HepG2 (cell line): ENCODE results near the gene MT1M. TPM values are rescaled to one million over a fixed set of nuclear protein-coding genes. Genes with fewer than 3 reads are reported as not detected.
A peak's percentile ranks its signal among the peaks of the same experiment; 100 is the strongest.

Experiments
- ARNT2 ChIP-seq: sonication (generic); formaldehyde crosslinking; IDR thresholded peaks from 2 replicates; pipeline ENCODE4 v1.8.0; 2022; ENCODE audit warnings: mild to moderate bottlenecking, low read depth, missing genetic modification reagents, moderate library complexity
- BATF2 ChIP-seq: sonication (generic); formaldehyde crosslinking; IDR thresholded peaks from 2 replicates; pipeline ENCODE4 v1.8.0; 2022; ENCODE audit warnings: mild to moderate bottlenecking, missing genetic modification reagents, moderate library complexity
- DMAP1 ChIP-seq: IDR thresholded peaks from 2 replicates; pipeline ENCODE4 v1.6.1; 2016
- FOXP4 ChIP-seq: sonication (generic); formaldehyde crosslinking; IDR thresholded peaks from 2 replicates; pipeline ENCODE4 v1.4.0; 2020; ENCODE audit warnings: missing genetic modification reagents
- IRX3 ChIP-seq: sonication (generic); formaldehyde crosslinking; IDR thresholded peaks from 2 replicates; pipeline ENCODE4 v1.8.1; 2023; ENCODE audit warnings: mild to moderate bottlenecking, low read depth, missing genetic modification reagents, borderline replicate concordance
- KDM3A ChIP-seq: IDR thresholded peaks from 2 replicates; pipeline ENCODE4 v1.6.1; 2018; ENCODE audit warnings: low read depth, missing compliant biosample characterization
- MLX ChIP-seq: IDR thresholded peaks from 2 replicates; pipeline ENCODE4 v1.6.1; 2016
- NFE2L1 ChIP-seq: sonication (generic); formaldehyde crosslinking; IDR thresholded peaks from 2 replicates; pipeline ENCODE4 v1.4.0; 2020; ENCODE audit warnings: missing genetic modification reagents, mild to moderate bottlenecking, borderline replicate concordance
- POLR2AphosphoS5 ChIP-seq: IDR thresholded peaks from 2 replicates; pipeline ENCODE4 v1.6.1; 2012; ENCODE audit warnings: low read depth, low read length
- UBTF ChIP-seq: sonication (generic); formaldehyde crosslinking; IDR thresholded peaks from 2 replicates; pipeline ENCODE4 v1.4.0; 2020; ENCODE audit warnings: mild to moderate bottlenecking, missing genetic modification reagents
- ZFY ChIP-seq: sonication (generic); formaldehyde crosslinking; IDR thresholded peaks from 2 replicates; pipeline ENCODE4 v1.4.0; 2020; ENCODE audit warnings: missing genetic modification reagents
- ZKSCAN8 ChIP-seq: IDR thresholded peaks from 2 replicates; pipeline ENCODE4 v1.6.1; 2016; ENCODE audit warnings: borderline replicate concordance, missing genetic modification reagents, missing compliant biosample characterization
- ZNF260 ChIP-seq: sonication (generic); formaldehyde crosslinking; IDR thresholded peaks from 2 replicates; pipeline ENCODE4 v1.4.0; 2020; ENCODE audit warnings: missing genetic modification reagents, low read depth, mild to moderate bottlenecking, borderline replicate concordance
- ZNF687 ChIP-seq: sonication (generic); formaldehyde crosslinking; IDR thresholded peaks from 2 replicates; pipeline ENCODE4 v1.5.1; 2020; ENCODE audit warnings: mild to moderate bottlenecking, missing genetic modification reagents, moderate library complexity
- ZNF788 ChIP-seq: sonication (generic); formaldehyde crosslinking; IDR thresholded peaks from 2 replicates; pipeline ENCODE4 v1.5.0; 2020; ENCODE audit warnings: mild to moderate bottlenecking, missing genetic modification reagents, borderline replicate concordance
- ZNF790 ChIP-seq: sonication (generic); formaldehyde crosslinking; IDR thresholded peaks from 2 replicates; pipeline ENCODE4 v1.8.0; 2022; ENCODE audit warnings: missing genetic modification reagents, mild to moderate bottlenecking, borderline replicate concordance
- polyA plus RNA-seq, 8 experiments: library from polyadenylated mRNA; depleted of rRNA in 3 of 8; stranded (reverse) in 7 of 8; unstranded in 1 of 8; fragments of >200 nt; fragmentation: Illumina TruSeq in 4 of 8; extraction: Trizol in 4 of 8; gene quantifications; 2 replicates each; pipeline versions ENCODE4 v1.2.1 to v1.2.3, GENCODE V29; 2011 to 2016; ENCODE audit warnings: low read depth in 4 of 8, missing spikeins in 1 of 8, mixed read lengths in 1 of 8; ENCODE audit not compliant: insufficient read depth in 1 of 8
- total RNA-seq, 5 experiments: library from RNA; depleted of rRNA; stranded (reverse); fragments of >200 nt; fragmentation: Illumina TruSeq; extraction: Trizol; gene quantifications; 2 replicates each; pipeline ENCODE4 v1.2.3, GENCODE V29; 2016; ENCODE audit warnings: low read depth in 1 of 5

MT1M gene
- total and polyA plus RNA-seq, 2 of the 13 experiments (the other 11 are each of a cell fraction or from before 2014, with no cell fraction given) = 4.6 TPM; not detected in 1

- TF ChIP-seq NFE2L1 (CRISPR knock-in tag) (no peak), ZNF788 (CRISPR knock-in tag) (peak; percentile 78), ZFY (CRISPR knock-in tag) (peak; percentile 72), ZNF260 (no peak), POLR2AphosphoS5 (peak; percentile 77), ZNF790 (no peak), KDM3A (0 out of 2 replicates have a peak, but pooled peaks have one; percentile 44), ZKSCAN8 (CRISPR knock-in tag) (peak; percentile 35; the same call in 1 of the 2 replicates), DMAP1 (CRISPR knock-in tag) (peak; percentile 62; the same call in 1 of the 2 replicates), UBTF (CRISPR knock-in tag) (peak; percentile 55; the same call in 1 of the 2 replicates), ZNF687 (CRISPR knock-in tag) (peak; percentile 87), IRX3 (CRISPR knock-in tag) (peak; percentile 18; the same call in 1 of the 2 replicates), FOXP4 (CRISPR knock-in tag) (0 out of 2 replicates have a peak, but pooled peaks have one; percentile 6), MLX (CRISPR knock-in tag) (no peak), BATF2 (CRISPR knock-in tag) (no peak), ARNT2 (CRISPR knock-in tag) (peak; percentile 67; the same call in 1 of the 2 replicates)
These were observed 7.1 kb upstream of the MT1M start, which contains the start of gene MT1E (continued) for GRCh38 chr16:56625140-56625942.
